Astrocyte (in vitro differentiated cells and primary cell): Measurements from ENCODE around the gene DNAL1. TPM values are rescaled to one million over a fixed set of nuclear protein-coding genes. Genes with fewer than 3 reads are reported as not detected.

Source experiments
- DNase-seq: peaks from one replicate; pipeline ENCODE4 v3.0.0-alpha.2; 2010; ENCODE audit warnings: low read depth
- FAIRE-seq: peaks from 2 replicates; lab custom pipeline; 2011; peaks lifted over from hg19 to GRCh38; lab: Jason Lieb, UNC
- H2AFZ ChIP-seq: 2 replicates; pipeline ENCODE4 v1.6.0; 2012; ENCODE audit warnings: low read depth, low read length, inconsistent platforms
- H3K27ac ChIP-seq: 2 replicates; pipeline ENCODE4 v1.5.1; 2011; ENCODE audit warnings: low read depth, low read length, inconsistent platforms
- H3K27me3 ChIP-seq: 2 replicates; pipeline ENCODE4 v1.6.0; 2011; ENCODE audit warnings: low read length, inconsistent platforms; ENCODE audit not compliant: insufficient read depth
- H3K36me3 ChIP-seq: 2 replicates; pipeline ENCODE4 v1.5.1; 2011; ENCODE audit warnings: low read length, inconsistent platforms; ENCODE audit not compliant: insufficient read depth
- H3K4me1 ChIP-seq: 2 replicates; pipeline ENCODE4 v1.5.1; 2011; ENCODE audit warnings: low read length, inconsistent platforms; ENCODE audit not compliant: insufficient read depth
- H3K4me2 ChIP-seq: 2 replicates; pipeline ENCODE4 v1.6.0; 2012; ENCODE audit warnings: low read length, inconsistent platforms
- H3K4me3 ChIP-seq: 2 replicates; pipeline ENCODE4 v1.5.1; 2011; ENCODE audit warnings: low read depth, mild to moderate bottlenecking, low read length, inconsistent platforms; ENCODE audit not compliant: insufficient read depth
- H3K79me2 ChIP-seq: 2 replicates; pipeline ENCODE4 v1.6.0; 2012; ENCODE audit warnings: mild to moderate bottlenecking, low read length, inconsistent platforms; ENCODE audit not compliant: insufficient read depth
- H3K9ac ChIP-seq: 2 replicates; pipeline ENCODE4 v1.6.0; 2012; ENCODE audit warnings: mild to moderate bottlenecking, low read length, inconsistent platforms
- H3K9me3 ChIP-seq: 2 replicates; pipeline ENCODE4 v1.5.1; 2012; ENCODE audit warnings: low read depth, mild to moderate bottlenecking, low read length, inconsistent platforms; ENCODE audit not compliant: insufficient read depth
- H4K20me1 ChIP-seq: 2 replicates; pipeline ENCODE4 v1.6.0; 2012; ENCODE audit warnings: low read length, inconsistent platforms; ENCODE audit not compliant: insufficient read depth
- H3K27ac Mint-ChIP-seq: one replicate; pipeline ENCODE4 v1.8.0; 2021; ENCODE audit warnings: mild to moderate bottlenecking, mixed read lengths; ENCODE audit not compliant: unreplicated experiment
- H3K27me3 Mint-ChIP-seq: one replicate; pipeline ENCODE4 v1.8.0; 2021; ENCODE audit warnings: low read depth, mixed read lengths; ENCODE audit not compliant: unreplicated experiment
- H3K36me3 Mint-ChIP-seq: one replicate; pipeline ENCODE4 v1.8.0; 2021; ENCODE audit warnings: low read depth, mixed read lengths; ENCODE audit not compliant: unreplicated experiment
- H3K4me1 Mint-ChIP-seq: one replicate; pipeline ENCODE4 v1.8.0; 2021; ENCODE audit warnings: low read depth, mixed read lengths; ENCODE audit not compliant: unreplicated experiment
- H3K4me3 Mint-ChIP-seq: one replicate; pipeline ENCODE4 v1.8.0; 2021; ENCODE audit warnings: mild to moderate bottlenecking, moderate library complexity, mixed read lengths; ENCODE audit not compliant: unreplicated experiment
- H3K9me3 Mint-ChIP-seq: one replicate; pipeline ENCODE4 v1.8.0; 2021; ENCODE audit warnings: mild to moderate bottlenecking, mixed read lengths; ENCODE audit not compliant: unreplicated experiment
- EZH2 ChIP-seq: IDR thresholded peaks from 2 replicates; pipeline ENCODE4 v1.6.1; 2012; ENCODE audit warnings: mild to moderate bottlenecking, low read length, inconsistent platforms; ENCODE audit not compliant: insufficient read depth
- total RNA-seq: library from RNA; stranded (reverse); gene quantifications from 2 replicates; pipeline ENCODE4 v1.2.1, GENCODE V29; 2021
- TF ChIP-seq, protein P1 (sequence below): IDR thresholded peaks from 2 replicates; pipeline ENCODE4 v1.5.1; 2011; ENCODE audit warnings: low read depth, mild to moderate bottlenecking, inconsistent platforms, low read length, moderate library complexity; ENCODE audit not compliant: insufficient read depth

DNAL1 gene
- total RNA-seq, 1 donor from 2014 or later = 24.9 TPM

DNA sequence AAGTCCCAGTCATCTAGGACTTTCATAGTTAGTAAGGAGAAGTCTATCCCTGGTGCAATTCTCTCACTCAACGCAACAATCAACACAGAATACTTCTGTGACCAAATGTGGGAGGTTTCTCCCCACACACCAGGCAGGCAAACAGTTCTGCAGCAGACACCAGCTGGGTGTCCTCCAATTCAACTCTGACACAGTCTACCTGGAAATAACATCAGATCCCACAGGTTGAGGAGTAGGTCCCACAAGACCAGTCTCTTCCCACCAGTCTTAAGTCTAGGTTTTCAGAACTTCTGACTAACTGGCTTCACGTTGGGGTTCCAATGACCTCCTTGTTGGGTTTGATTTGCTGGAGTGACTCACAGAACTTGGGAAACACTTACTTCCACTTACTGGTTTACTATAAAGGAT, 17.6 kb upstream of the DNAL1 start:
- Histone ChIP-seq H3K4me3 (no peak overlapping the region), H3K27ac (no peak overlapping the region), H4K20me1 (no peaks in the 10 kb centered on the region), H3K79me2 (no peaks in the 10 kb centered on the region), H3K9ac (no peak overlapping the region), H3K27me3 (no peaks in the 10 kb centered on the region), H3K4me1 (no peaks in the 10 kb centered on the region), H2AFZ (no peak overlapping the region), H3K9me3 (no peaks in the 10 kb centered on the region), H3K4me2 (no peak overlapping the region), H3K36me3 (no peaks in the 10 kb centered on the region)
- peaks cover 7% of the 10 kb centered on the region for H3K27me3 Mint-ChIP-seq
- H3K36me3 Mint-ChIP-seq = peaks cover 2% of the 10 kb centered on the region
- FAIRE-seq (no peak), DNase-seq (no peak)
- no peak overlapping the region for H3K4me3 Mint-ChIP-seq
- no peak for TF ChIP-seq EZH2
- TF ChIP-seq, protein P1, sequence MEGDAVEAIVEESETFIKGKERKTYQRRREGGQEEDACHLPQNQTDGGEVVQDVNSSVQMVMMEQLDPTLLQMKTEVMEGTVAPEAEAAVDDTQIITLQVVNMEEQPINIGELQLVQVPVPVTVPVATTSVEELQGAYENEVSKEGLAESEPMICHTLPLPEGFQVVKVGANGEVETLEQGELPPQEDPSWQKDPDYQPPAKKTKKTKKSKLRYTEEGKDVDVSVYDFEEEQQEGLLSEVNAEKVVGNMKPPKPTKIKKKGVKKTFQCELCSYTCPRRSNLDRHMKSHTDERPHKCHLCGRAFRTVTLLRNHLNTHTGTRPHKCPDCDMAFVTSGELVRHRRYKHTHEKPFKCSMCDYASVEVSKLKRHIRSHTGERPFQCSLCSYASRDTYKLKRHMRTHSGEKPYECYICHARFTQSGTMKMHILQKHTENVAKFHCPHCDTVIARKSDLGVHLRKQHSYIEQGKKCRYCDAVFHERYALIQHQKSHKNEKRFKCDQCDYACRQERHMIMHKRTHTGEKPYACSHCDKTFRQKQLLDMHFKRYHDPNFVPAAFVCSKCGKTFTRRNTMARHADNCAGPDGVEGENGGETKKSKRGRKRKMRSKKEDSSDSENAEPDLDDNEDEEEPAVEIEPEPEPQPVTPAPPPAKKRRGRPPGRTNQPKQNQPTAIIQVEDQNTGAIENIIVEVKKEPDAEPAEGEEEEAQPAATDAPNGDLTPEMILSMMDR = no peak
- H3K9me3 Mint-ChIP-seq = no peaks in the 10 kb centered on the region
- no peaks in the 10 kb centered on the region for H3K4me1 Mint-ChIP-seq
- no peak overlapping the region for H3K27ac Mint-ChIP-seq

DNA sequence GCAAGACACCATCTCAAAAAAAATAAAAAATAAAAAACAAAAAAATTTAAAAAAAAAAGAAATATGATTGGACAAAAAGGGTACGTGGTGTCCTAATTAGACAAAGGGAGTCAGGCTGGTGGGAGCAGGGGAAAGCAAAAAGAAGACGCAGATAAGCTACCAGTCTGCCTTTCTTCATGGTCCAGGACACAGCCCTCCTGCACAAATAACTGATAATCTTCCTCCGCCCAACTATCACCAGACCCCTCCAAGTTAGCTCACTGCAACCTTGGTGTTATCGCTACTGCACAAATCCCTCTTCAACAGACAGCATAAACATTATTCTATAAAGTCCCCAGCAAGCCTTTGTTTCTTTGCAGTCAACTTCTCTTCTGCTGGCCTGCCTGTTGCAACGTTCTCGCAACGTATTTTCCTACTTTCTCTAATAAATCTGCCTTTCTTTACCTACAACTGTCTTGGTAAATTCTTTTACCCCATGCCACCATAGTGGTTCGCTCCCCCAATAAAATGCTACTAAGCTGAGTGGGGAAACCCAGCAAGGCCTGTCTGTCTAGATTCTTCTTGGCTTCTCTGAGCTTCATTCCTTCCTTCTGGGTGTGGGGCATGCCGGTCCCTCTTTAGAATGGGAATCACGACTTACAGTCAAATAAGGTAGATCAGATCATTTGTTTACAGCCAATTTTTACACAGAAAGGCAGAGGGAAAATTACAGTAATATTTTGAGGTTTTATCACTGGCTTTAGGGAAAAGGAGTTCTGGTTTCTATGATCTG, 14.6 kb upstream of the DNAL1 start:
- H4K20me1 ChIP-seq = no peaks in the 10 kb centered on the region
- H3K27ac ChIP-seq = no peak overlapping the region
- no peaks in the 10 kb centered on the region for H3K79me2 ChIP-seq
- no peaks in the 10 kb centered on the region for H3K4me1 Mint-ChIP-seq
- no peaks in the 10 kb centered on the region for H3K36me3 ChIP-seq
- H3K9ac ChIP-seq = no peak overlapping the region
- no peak for DNase-seq
- no peaks in the 10 kb centered on the region for H3K9me3 Mint-ChIP-seq
- no peak overlapping the region for H3K4me3 Mint-ChIP-seq
- H3K27ac Mint-ChIP-seq = no peak overlapping the region
- no peak overlapping the region for H2AFZ ChIP-seq
- H3K4me2 ChIP-seq = no peak overlapping the region
- H3K27me3 ChIP-seq = no peaks in the 10 kb centered on the region
- no peak overlapping the region for H3K4me3 ChIP-seq
- H3K36me3 Mint-ChIP-seq = no peaks in the 10 kb centered on the region
- TF ChIP-seq, protein P1 = no peak
- TF ChIP-seq EZH2 = no peak
- peaks cover 11% of the 10 kb centered on the region for H3K4me1 ChIP-seq
- no peak for FAIRE-seq
- peaks cover 12% of the 10 kb centered on the region for H3K27me3 Mint-ChIP-seq
- H3K9me3 ChIP-seq = no peaks in the 10 kb centered on the region
